ENCODE results near the gene FPGT. TPM values are rescaled to one million over a fixed set of nuclear protein-coding genes. Genes with fewer than 3 reads are reported as not detected.
"Not testable (repeated sequence)": the region's sequence is repeated elsewhere in the genome, so short reads cannot be mapped to it uniquely, and the experiment has no call there.

Gene FPGT
- 10 to 100 TPM in 1 of 2 donors, 1 to 10 TPM in 1; 8.9 to 10.9 TPM for total RNA-seq

DNA sequence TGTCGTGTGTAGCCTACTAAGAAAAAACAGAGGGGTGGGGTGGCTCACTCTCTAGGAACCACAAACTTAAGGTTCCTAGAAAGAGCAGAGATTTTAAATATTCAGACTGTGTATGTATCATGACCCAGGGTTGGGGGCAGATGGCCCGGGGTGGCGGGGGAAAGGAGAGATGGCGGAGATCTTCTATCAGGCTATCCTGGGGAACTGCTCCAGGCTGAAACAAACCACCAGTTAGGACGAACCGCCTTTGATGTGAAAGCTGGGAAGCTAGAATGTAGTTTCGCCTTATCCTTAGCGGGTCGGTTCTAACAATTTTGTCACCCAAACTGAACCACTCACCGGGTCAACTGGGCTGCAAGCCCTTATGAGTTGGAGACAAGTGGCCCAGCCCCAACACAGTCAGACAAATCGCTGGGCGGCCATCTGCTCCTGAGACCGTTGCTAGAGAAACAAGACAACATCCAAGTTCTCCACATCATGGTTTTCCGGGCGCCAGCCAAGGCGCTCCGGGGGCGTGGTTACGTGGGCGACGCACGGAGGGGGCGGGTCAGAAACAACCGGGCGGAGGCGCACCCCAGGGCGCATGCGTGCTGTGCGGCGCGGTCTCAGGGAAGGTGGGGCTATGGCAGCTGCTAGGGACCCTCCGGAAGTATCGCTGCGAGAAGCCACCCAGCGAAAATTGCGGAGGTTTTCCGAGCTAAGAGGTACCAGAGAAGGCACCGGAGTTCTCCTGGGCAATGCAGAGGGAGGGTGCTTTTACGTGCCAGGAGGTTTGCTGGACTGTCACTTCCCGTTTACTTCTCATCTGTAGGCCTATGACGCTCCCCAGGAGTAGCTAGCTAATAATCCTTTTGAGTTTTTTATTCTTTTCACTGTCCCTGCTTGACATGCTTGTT is at the start of gene FPGT, which contains the start of gene LRRIQ3:
Gene FPGT, plus strand, starts transcription at position 586 of the 896 bp plus-strand sequence. Its CDS starts 37 bp downstream, at position 623.
Gene LRRIQ3, minus strand, starts transcription at position 520 of the 896 bp plus-strand sequence. CDS start 14,492 bp downstream, outside the sequence.
- Histone ChIP-seq H3K27me3 (replicated peaks; ENCODE audit: insufficient read depth) (no peaks in the 10 kb centered on the region), H3K4me3 (peak within 1 kb of the TSS; percentile 49 to 52), H3K36me3 (no peaks in the 10 kb centered on the region), H3K27ac (peak within 1 kb of the TSS; percentile 80), H3K4me1 (replicated peaks) (no peaks in the 10 kb centered on the region), H3K9me3 (no peaks in the 10 kb centered on the region)
- intact Hi-C loops (cut with DNase I): loop anchor here (5.0 kb wide), 1 partner anchor 534 kb away; the partner anchor contains the start of genes CRYZ and TYW3
- TF ChIP-seq POLR2AphosphoS5 (IDR thresholded peaks at IDR 0.05): peak; percentile 90
- peak; percentile 58 for TF ChIP-seq POLR2A (IDR thresholded peaks at IDR 0.05)
- TF ChIP-seq, protein P1, sequence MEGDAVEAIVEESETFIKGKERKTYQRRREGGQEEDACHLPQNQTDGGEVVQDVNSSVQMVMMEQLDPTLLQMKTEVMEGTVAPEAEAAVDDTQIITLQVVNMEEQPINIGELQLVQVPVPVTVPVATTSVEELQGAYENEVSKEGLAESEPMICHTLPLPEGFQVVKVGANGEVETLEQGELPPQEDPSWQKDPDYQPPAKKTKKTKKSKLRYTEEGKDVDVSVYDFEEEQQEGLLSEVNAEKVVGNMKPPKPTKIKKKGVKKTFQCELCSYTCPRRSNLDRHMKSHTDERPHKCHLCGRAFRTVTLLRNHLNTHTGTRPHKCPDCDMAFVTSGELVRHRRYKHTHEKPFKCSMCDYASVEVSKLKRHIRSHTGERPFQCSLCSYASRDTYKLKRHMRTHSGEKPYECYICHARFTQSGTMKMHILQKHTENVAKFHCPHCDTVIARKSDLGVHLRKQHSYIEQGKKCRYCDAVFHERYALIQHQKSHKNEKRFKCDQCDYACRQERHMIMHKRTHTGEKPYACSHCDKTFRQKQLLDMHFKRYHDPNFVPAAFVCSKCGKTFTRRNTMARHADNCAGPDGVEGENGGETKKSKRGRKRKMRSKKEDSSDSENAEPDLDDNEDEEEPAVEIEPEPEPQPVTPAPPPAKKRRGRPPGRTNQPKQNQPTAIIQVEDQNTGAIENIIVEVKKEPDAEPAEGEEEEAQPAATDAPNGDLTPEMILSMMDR (IDR thresholded peaks at IDR 0.05): peak in 1 of 4 experiments; percentile 11
- peak; percentile 87 for DNase-seq (ENCODE audit: low spot score)
- WGBS: 2% methylated on average over 41 of the region's 41 CpGs

DNA sequence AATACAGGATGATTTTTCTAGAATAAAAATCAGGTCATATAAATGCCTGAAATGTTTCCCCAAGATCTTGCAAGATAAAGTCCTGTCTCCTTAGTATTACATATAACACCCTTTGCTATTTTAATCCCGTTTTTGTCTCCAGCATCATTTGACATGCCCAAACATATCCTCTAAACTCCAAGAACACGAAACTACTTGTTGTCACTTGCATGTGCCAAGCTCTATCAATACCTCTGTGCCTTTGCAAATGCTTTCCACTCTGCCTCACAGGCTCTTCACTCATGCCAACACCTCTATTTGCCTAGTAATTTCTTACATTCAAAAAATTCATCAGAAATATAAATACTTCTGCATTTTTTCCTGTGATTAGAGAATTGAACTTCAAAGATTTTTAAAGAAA is 38.0 kb upstream of the FPGT start:
- WGBS: 21% methylated on average over 2 of the region's 2 CpGs
- Histone ChIP-seq H3K4me1 (replicated peaks) (no peaks in the 10 kb centered on the region), H3K27ac (no peak overlapping the region), H3K9me3 (no peaks in the 10 kb centered on the region), H3K4me3 (no peak overlapping the region), H3K27me3 (replicated peaks; ENCODE audit: insufficient read depth) (no peaks in the 10 kb centered on the region), H3K36me3 (no peaks in the 10 kb centered on the region)
- DNase-seq (ENCODE audit: low spot score): no peak
- intact Hi-C loops (cut with DNase I): no loop called here
- TF ChIP-seq, protein P1 (IDR thresholded peaks at IDR 0.05): no peak
- TF ChIP-seq POLR2AphosphoS5 (IDR thresholded peaks at IDR 0.05) (no peak), POLR2A (IDR thresholded peaks at IDR 0.05) (no peak)

DNA sequence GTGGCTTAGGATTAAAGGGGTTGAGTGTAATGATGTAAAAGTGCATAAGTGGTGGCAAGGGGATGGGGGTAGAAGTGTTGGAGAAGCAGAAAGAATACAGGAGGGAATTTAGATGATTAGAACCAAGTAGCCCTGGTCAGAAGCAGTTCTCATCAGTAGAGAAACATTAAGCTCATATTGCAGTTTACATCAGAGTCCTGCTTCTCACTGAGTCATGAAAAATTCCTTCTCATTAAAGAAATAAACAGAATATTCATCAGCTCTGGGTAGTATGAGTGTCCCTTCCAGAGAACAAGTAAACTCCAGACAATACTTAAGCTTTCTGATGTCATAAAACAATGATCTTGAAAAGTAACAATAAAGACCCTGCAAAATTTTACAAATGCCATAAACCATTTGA is 36.5 kb upstream of the FPGT start:
- no peaks in the 10 kb centered on the region for H3K4me1 ChIP-seq (replicated peaks)
- DNase-seq (ENCODE audit: low spot score): no peak
- intact Hi-C loops (cut with DNase I): no loop called here
- H3K27me3 ChIP-seq (replicated peaks; ENCODE audit: insufficient read depth): no peaks in the 10 kb centered on the region
- no peaks in the 10 kb centered on the region for H3K36me3 ChIP-seq
- no peak overlapping the region for H3K4me3 ChIP-seq
- H3K27ac ChIP-seq: no peak overlapping the region
- no peak for TF ChIP-seq POLR2A (IDR thresholded peaks at IDR 0.05)
- TF ChIP-seq POLR2AphosphoS5 (IDR thresholded peaks at IDR 0.05): no peak
- TF ChIP-seq, protein P1 (IDR thresholded peaks at IDR 0.05): no peak
- H3K9me3 ChIP-seq: no peaks in the 10 kb centered on the region

DNA sequence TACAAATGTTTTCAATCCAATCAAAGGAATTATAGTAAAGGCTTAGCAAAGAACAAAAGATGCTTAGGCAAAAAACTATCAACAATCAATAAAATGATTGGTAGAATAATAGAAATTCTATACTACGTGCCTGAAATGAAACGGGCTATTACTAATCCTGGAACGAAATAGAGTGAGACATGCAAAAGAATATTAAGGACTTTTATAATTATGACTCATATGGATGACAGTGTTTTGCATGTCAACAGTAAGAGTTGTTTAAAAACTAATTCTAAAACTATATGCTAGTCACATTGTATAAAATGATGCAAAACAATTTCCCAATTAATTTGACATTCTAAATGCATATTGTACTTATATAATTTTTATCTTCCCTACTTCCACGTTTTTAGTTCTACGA is 35.7 kb upstream of the FPGT start:
- H3K36me3 ChIP-seq: no peaks in the 10 kb centered on the region
- DNase-seq (ENCODE audit: low spot score): no peak
- intact Hi-C loops (cut with DNase I): no loop called here
- TF ChIP-seq POLR2A (IDR thresholded peaks at IDR 0.05): no peak
- TF ChIP-seq POLR2AphosphoS5 (IDR thresholded peaks at IDR 0.05): no peak
- TF ChIP-seq, protein P1 (IDR thresholded peaks at IDR 0.05): no peak
- 73% methylated on average over 5 of the region's 5 CpGs for WGBS
- no peaks in the 10 kb centered on the region for H3K9me3 ChIP-seq
- H3K4me1 ChIP-seq (replicated peaks): no peaks in the 10 kb centered on the region
- no peak overlapping the region for H3K27ac ChIP-seq
- H3K27me3 ChIP-seq (replicated peaks; ENCODE audit: insufficient read depth): no peaks in the 10 kb centered on the region
- H3K4me3 ChIP-seq: no peak overlapping the region

DNA sequence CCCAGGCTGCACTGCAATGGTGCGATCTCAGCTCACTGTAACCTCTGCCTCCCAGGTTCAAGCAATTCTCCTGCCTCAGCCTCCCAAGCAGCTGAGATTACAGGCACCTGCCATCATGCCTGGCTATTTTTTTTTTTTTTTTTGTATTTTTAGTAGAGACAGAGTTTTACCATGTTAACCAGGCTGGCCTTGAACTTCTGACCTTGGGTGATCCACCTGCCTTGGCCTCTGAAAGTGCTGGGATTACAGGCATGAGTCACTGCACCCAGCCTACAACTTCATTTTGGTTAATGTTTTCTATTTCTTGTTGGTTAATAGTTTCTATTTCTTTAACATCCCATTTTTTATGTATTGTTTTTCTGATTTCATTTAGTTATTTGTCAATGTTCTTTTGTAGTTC is 23.6 kb upstream of the FPGT start:
- 96% methylated on average over 1 of the region's 1 CpG for WGBS
- intact Hi-C loops (cut with DNase I); H3K27ac ChIP-seq; H3K4me1 ChIP-seq (replicated peaks); DNase-seq (ENCODE audit: low spot score); H3K36me3 ChIP-seq; H3K4me3 ChIP-seq; H3K27me3 ChIP-seq (replicated peaks; ENCODE audit: insufficient read depth); H3K9me3 ChIP-seq: not testable (repeated sequence)
